H1 (cell line): Measurements from ENCODE around the gene CARD18. TPM values are rescaled to one million over a fixed set of nuclear protein-coding genes. Genes with fewer than 3 reads are reported as not detected.

Experiments used
- CTCF ChIA-PET: fragments of 300-600 bp; sonication (Branson Sonifier 250); formaldehyde crosslinking; loops from one replicate; lab custom pipeline; 2021; ENCODE audit not compliant: partially characterized antibody; lab: Charles Lee
- POLR2A ChIA-PET: fragments of 300-600 bp; sonication (Branson Sonifier 250); formaldehyde crosslinking; loops from one replicate; lab custom pipeline; 2021; ENCODE audit warnings: inconsistent platforms; ENCODE audit not compliant: partially characterized antibody; lab: Charles Lee
- DNase-seq, 2 experiments: peaks; one replicate each; pipeline versions ENCODE4 v3.0.0 to v3.0.0-alpha.2; 2010 to 2022; ENCODE audit warnings: low spot score in 2 of 2, low read depth in 1 of 2, mixed read lengths in 1 of 2
- FAIRE-seq: peaks from 2 replicates; lab custom pipeline; 2011; peaks lifted over from hg19 to GRCh38; lab: Jason Lieb, UNC
- H2AFZ ChIP-seq: 2 replicates; pipeline ENCODE4 v1.8.1; 2012; ENCODE audit warnings: low read length, inconsistent platforms
- H2AK5ac ChIP-seq: 2 replicates; pipeline ENCODE4 v1.6.1; 2013; ENCODE audit warnings: low read depth, low read length
- H2BK120ac ChIP-seq: replicated peaks from 2 replicates; pipeline ENCODE3; 2013; ENCODE audit warnings: low read depth, low read length, inconsistent platforms
- H2BK12ac ChIP-seq: 2 replicates; pipeline ENCODE4 v1.6.1; 2013; ENCODE audit warnings: low read depth, low read length
- H2BK15ac ChIP-seq: 2 replicates; pipeline ENCODE4 v1.6.1; 2013; ENCODE audit warnings: low read length
- H2BK20ac ChIP-seq: 2 replicates; pipeline ENCODE4 v1.6.1; 2013; ENCODE audit warnings: low read length
- H2BK5ac ChIP-seq: 2 replicates; pipeline ENCODE4 v1.6.1; 2013; ENCODE audit warnings: low read depth, low read length
- H3K14ac ChIP-seq: 2 replicates; pipeline ENCODE4 v1.6.1; 2013; ENCODE audit warnings: inconsistent platforms; ENCODE audit not compliant: insufficient read length
- H3K18ac ChIP-seq: 2 replicates; pipeline ENCODE4 v1.6.1; 2013; ENCODE audit warnings: low read length; ENCODE audit errors: extremely low read depth
- H3K23ac ChIP-seq: 2 replicates; pipeline ENCODE4 v1.6.1; 2013; ENCODE audit warnings: inconsistent platforms; ENCODE audit not compliant: insufficient read length
- H3K23me2 ChIP-seq: 2 replicates; pipeline ENCODE4 v1.6.1; 2013; ENCODE audit warnings: low read depth, low read length
- H3K27ac ChIP-seq: 2 replicates; pipeline ENCODE4 v1.6.1; 2011; ENCODE audit warnings: low read depth, low read length, inconsistent platforms
- H3K27me3 ChIP-seq, 4 experiments: replicated peaks in 1 of 4; 1 replicate in 1 of 4; 2 replicates in 3 of 4; pipeline versions ENCODE4 v1.6.1 to v1.8.1; 2011 to 2013; ENCODE audit warnings: low read length in 3 of 4, mild to moderate bottlenecking in 3 of 4, inconsistent platforms in 2 of 4, mixed read lengths in 2 of 4, moderate library complexity in 1 of 4; ENCODE audit not compliant: control insufficient read depth in 3 of 4, insufficient read depth in 3 of 4; ENCODE audit errors: extremely low read depth in 1 of 4
- H3K36me3 ChIP-seq, 4 experiments: 2 replicates each; pipeline versions ENCODE4 v1.6.1 to v1.8.1; 2011 to 2013; ENCODE audit warnings: mild to moderate bottlenecking in 4 of 4, low read length in 3 of 4, moderate library complexity in 2 of 4, control low read depth in 1 of 4, inconsistent platforms in 1 of 4; ENCODE audit not compliant: insufficient read depth in 4 of 4, control insufficient read depth in 2 of 4
- H3K4ac ChIP-seq: replicated peaks from 2 replicates; pipeline ENCODE3; 2013; ENCODE audit warnings: low read length, low read depth, mixed read lengths, inconsistent platforms; ENCODE audit not compliant: insufficient read length
- H3K4me1 ChIP-seq, 4 experiments: replicated peaks in 1 of 4; 1 replicate in 1 of 4; 2 replicates in 3 of 4; pipeline versions ENCODE4 v1.6.1 to v1.8.1; 2011 to 2013; ENCODE audit warnings: low read length in 3 of 4, inconsistent platforms in 2 of 4, mixed read lengths in 1 of 4; ENCODE audit not compliant: insufficient read depth in 4 of 4, control insufficient read depth in 3 of 4
- H3K4me2 ChIP-seq, 2 experiments: 2 replicates each; pipeline versions ENCODE4 v1.6.1 to v1.8.1; 2011 to 2013; ENCODE audit warnings: low read depth in 2 of 2, low read length in 2 of 2, control low read depth in 1 of 2, inconsistent platforms in 1 of 2, mild to moderate bottlenecking in 1 of 2; ENCODE audit not compliant: insufficient read depth in 1 of 2
- H3K4me3 ChIP-seq, 4 experiments: fragments of 200-600, 300-600 bp in 1 of 4; sonication (generic), shearing (Covaris generic), sonication (Bioruptor Twin) in 1 of 4; 2 replicates each; pipeline versions ENCODE4 v1.5.1 to v1.8.1; 2011 to 2016; ENCODE audit warnings: low read length in 4 of 4, low read depth in 3 of 4, control low read depth in 2 of 4, inconsistent platforms in 2 of 4, mild to moderate bottlenecking in 2 of 4, mixed read lengths in 1 of 4, moderate library complexity in 1 of 4; ENCODE audit not compliant: insufficient read depth in 2 of 4; ENCODE audit errors: extremely low read depth in 1 of 4
- H3K56ac ChIP-seq: replicated peaks from 2 replicates; pipeline ENCODE3; 2013; ENCODE audit warnings: low read depth, mild to moderate bottlenecking, mixed read lengths, low read length, inconsistent platforms; ENCODE audit not compliant: insufficient read length
- H3K79me1 ChIP-seq: 2 replicates; pipeline ENCODE4 v1.6.1; 2013; ENCODE audit warnings: low read depth, low read length, control low read depth
- H3K79me2 ChIP-seq, 2 experiments: 2 replicates each; pipeline versions ENCODE4 v1.6.1 to v1.8.1; 2012 to 2013; ENCODE audit warnings: low read length in 2 of 2, mild to moderate bottlenecking in 2 of 2, inconsistent platforms in 1 of 2; ENCODE audit not compliant: insufficient read depth in 2 of 2, control insufficient read depth in 1 of 2
- H3K9ac ChIP-seq, 4 experiments: replicated peaks in 1 of 4; 1 replicate in 1 of 4; 2 replicates in 3 of 4; pipeline versions ENCODE4 v1.6.1 to v1.8.1; 2011 to 2013; ENCODE audit warnings: low read depth in 3 of 4, low read length in 3 of 4, control low read depth in 2 of 4, mild to moderate bottlenecking in 2 of 4, moderate library complexity in 2 of 4, inconsistent platforms in 1 of 4; ENCODE audit errors: extremely low read depth in 1 of 4
- H3K9me3 ChIP-seq, 2 experiments: 2 replicates each; pipeline versions ENCODE4 v1.6.1 to v1.8.1; 2012 to 2013; ENCODE audit warnings: mild to moderate bottlenecking in 2 of 2, moderate library complexity in 2 of 2, control low read depth in 1 of 2, inconsistent platforms in 1 of 2, low read depth in 1 of 2, low read length in 1 of 2, mixed read lengths in 1 of 2; ENCODE audit not compliant: insufficient read depth in 2 of 2
- H4K20me1 ChIP-seq, 2 experiments: replicated peaks in 1 of 2; 2 replicates each; pipeline versions ENCODE3 to v1.8.1; 2011 to 2013; ENCODE audit warnings: inconsistent platforms in 2 of 2, low read length in 2 of 2, mild to moderate bottlenecking in 1 of 2; ENCODE audit not compliant: insufficient read depth in 2 of 2, control insufficient read depth in 1 of 2
- H4K5ac ChIP-seq: 2 replicates; pipeline ENCODE4 v1.6.1; 2013; ENCODE audit warnings: low read length, low read depth, mixed read lengths, inconsistent platforms; ENCODE audit not compliant: insufficient read length
- H4K8ac ChIP-seq: 2 replicates; pipeline ENCODE4 v1.8.0; 2013; ENCODE audit warnings: mild to moderate bottlenecking, moderate library complexity, low read length, inconsistent platforms; ENCODE audit not compliant: insufficient read depth; ENCODE audit errors: extremely low read depth
- H4K91ac ChIP-seq: replicated peaks from 2 replicates; pipeline ENCODE3; 2013; ENCODE audit warnings: low read length, mixed read lengths, inconsistent platforms; ENCODE audit not compliant: insufficient read length
- BCL11A ChIP-seq, 2 experiments: IDR thresholded peaks; one replicate each; pipeline ENCODE4 v1.6.1; 2011; ENCODE audit warnings: low read depth in 2 of 2, low read length in 2 of 2, mild to moderate bottlenecking in 2 of 2
- CHD2 ChIP-seq: IDR thresholded peaks from 2 replicates; pipeline ENCODE4 v1.6.1; 2012; ENCODE audit warnings: low read length, improper control_type of control experiment
- CTBP2 ChIP-seq: IDR thresholded peaks from 2 replicates; pipeline ENCODE4 v1.7.0; 2011; ENCODE audit warnings: borderline replicate concordance, mild to moderate bottlenecking, moderate library complexity, mixed read lengths, low read length; ENCODE audit not compliant: insufficient read depth, insufficient read length
- NANOG ChIP-seq: IDR thresholded peaks from 2 replicates; pipeline ENCODE4 v1.6.1; 2011; ENCODE audit warnings: low read length, low read depth, mild to moderate bottlenecking, inconsistent platforms; ENCODE audit not compliant: insufficient read depth, poor library complexity, severe bottlenecking
- POLR2AphosphoS5 ChIP-seq: IDR thresholded peaks from 2 replicates; pipeline ENCODE4 v1.6.1; 2011; ENCODE audit warnings: low read depth, low read length
- SIRT6 ChIP-seq: IDR thresholded peaks from one replicate; pipeline ENCODE4 v1.7.1; 2012; ENCODE audit warnings: low read length, inconsistent platforms
- SP1 ChIP-seq: IDR thresholded peaks from 2 replicates; pipeline ENCODE4 v1.6.1; 2011; ENCODE audit warnings: low read depth, low read length
- SP2 ChIP-seq: IDR thresholded peaks from 2 replicates; pipeline ENCODE4 v1.6.1; 2012; ENCODE audit warnings: mild to moderate bottlenecking, low read length, inconsistent platforms
- SRF ChIP-seq: IDR thresholded peaks from 2 replicates; pipeline ENCODE4 v1.6.1; 2011; ENCODE audit warnings: mild to moderate bottlenecking, low read depth, low read length, moderate library complexity
- TAF1 ChIP-seq: IDR thresholded peaks from 2 replicates; pipeline ENCODE4 v1.6.1; 2011; ENCODE audit warnings: mild to moderate bottlenecking, low read depth, low read length
- TCF12 ChIP-seq: IDR thresholded peaks from 2 replicates; pipeline ENCODE4 v1.6.1; 2011; ENCODE audit warnings: low read depth, mild to moderate bottlenecking, low read length
- WGBS, 2 experiments: shearing (Covaris generic) in 1 of 2; methylation state at CpG; one replicate each; pipeline versions ENCODE4 v1.1.6 to v1.1.7; 2013 to 2015; ENCODE audit warnings: low lambda C conversion rate in 2 of 2, mixed read lengths in 2 of 2, inconsistent platforms in 1 of 2, low coverage in 1 of 2, missing lambda C conversion rate in 1 of 2; ENCODE audit not compliant: insufficient replicate concordance in 2 of 2, insufficient coverage in 1 of 2, insufficient read length in 1 of 2; ENCODE audit errors: extremely low coverage in 1 of 2, missing lambda C conversion rate in 1 of 2; 5-methylcytosine and 5-hydroxymethylcytosine counted together
- polyA plus RNA-seq, 7 experiments: library from polyadenylated mRNA; depleted of rRNA in 3 of 7; stranded (reverse) in 5 of 7; unstranded in 2 of 7; fragments of >200 nt in 5 of 7; fragments of 200-250 nt in 2 of 7; gene quantifications; 1 replicate in 5 of 7; 2 replicates in 1 of 7; 4 replicates in 1 of 7; pipeline versions ENCODE4 v1.2.1 to v1.2.3, GENCODE V29; 2011 to 2013; ENCODE audit warnings: missing spikeins in 2 of 7, mixed read lengths in 2 of 7
- total RNA-seq: library from RNA; stranded (reverse); fragmentation: NEBNext Ultra II Directional; extraction: Animal tissue kit (Norgen Biotek cat#: 25700); gene quantifications from 2 replicates; pipeline ENCODE4 v1.2.1, GENCODE V29; 2021
- TF ChIP-seq, protein P1 (sequence below): IDR thresholded peaks from 2 replicates; pipeline ENCODE4 v1.6.1; 2012; ENCODE audit warnings: low read length, inconsistent platforms
- TF ChIP-seq, protein P2 (sequence below): IDR thresholded peaks from 2 replicates; pipeline ENCODE4 v1.6.1; 2011; ENCODE audit warnings: low read length, improper control_type of control experiment

Gene CARD18
- total and polyA plus RNA-seq, 2 of the 8 experiments (the other 6 are each of a cell fraction or from before 2014, with no cell fraction given) = not detected

DNA sequence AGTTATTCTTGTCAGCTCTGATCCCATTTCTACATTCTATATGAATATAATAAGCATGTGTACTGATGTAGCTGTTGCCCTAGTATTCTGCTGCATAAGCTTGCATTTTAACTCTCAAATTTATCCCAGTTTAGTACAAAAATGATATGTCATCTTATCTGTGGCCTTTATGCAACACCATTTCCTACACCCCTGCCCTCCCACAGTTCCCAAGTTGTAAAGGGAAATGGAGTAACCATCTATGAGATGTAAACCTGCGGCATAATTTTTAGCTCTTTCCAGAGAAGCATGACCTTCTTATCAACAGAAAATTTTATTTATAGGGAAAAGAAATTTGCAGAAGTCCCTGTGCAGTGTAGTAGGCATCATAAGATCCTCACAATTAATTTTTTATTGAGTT lies 18.9 kb upstream of the CARD18 start:
- Histone ChIP-seq H2BK15ac (no peak overlapping the region), H4K8ac (no peak overlapping the region), H2AK5ac (no peak overlapping the region), H3K56ac (no peak overlapping the region), H2BK12ac (no peak overlapping the region), H3K4ac (no peak overlapping the region), H3K4me3 (no peak overlapping the region), H3K79me1 (no peaks in the 10 kb centered on the region), H2BK5ac (no peak overlapping the region), H3K4me2 (no peak overlapping the region), H4K91ac (no peak overlapping the region), H3K9ac (no peak overlapping the region), H3K36me3 (no peaks in the 10 kb centered on the region), H3K9me3 (no peaks in the 10 kb centered on the region), H2AFZ (no peak overlapping the region), H3K27ac (no peak overlapping the region), H3K14ac (no peak overlapping the region), H3K23me2 (no peaks in the 10 kb centered on the region), H4K20me1 (no peaks in the 10 kb centered on the region), H3K79me2 (no peaks in the 10 kb centered on the region), H3K18ac (no peak overlapping the region), H3K23ac (no peak overlapping the region), H2BK120ac (no peak overlapping the region), H3K27me3 (no peaks in the 10 kb centered on the region), H4K5ac (no peak overlapping the region), H2BK20ac (no peak overlapping the region), H3K4me1 (0 out of 7 replicates have a peak, but pooled peaks cover 0 to 2% (median 0%) of the 10 kb centered on the region in 4 experiments)
- ChIA-PET POLR2A (no interaction called here), CTCF (interaction anchor here (0.6 to 1.7 kb wide), 2 partner anchors 17 to 23 kb away, joined by 3 read pairs; no protein-coding TSS in a partner anchor)
- FAIRE-seq = no peak
- WGBS, 2 experiments = 100% methylated on average over 1 of the region's 1 CpG; no CpG with 5 or more reads in 1 of the 2 experiments
- no peak for DNase-seq
- TF ChIP-seq SP2 (no peak), NANOG (no peak), BCL11A (IDR thresholded peaks at IDR 0.05; ENCODE audit: low read depth in 2 of 2, low read length in 2 of 2) (no peak), POLR2AphosphoS5 (no peak), SP1 (no peak), SRF (no peak), CTBP2 (no peak), SIRT6 (no peak), TCF12 (no peak), CHD2 (no peak), TAF1 (no peak)
- TF ChIP-seq, protein P1, sequence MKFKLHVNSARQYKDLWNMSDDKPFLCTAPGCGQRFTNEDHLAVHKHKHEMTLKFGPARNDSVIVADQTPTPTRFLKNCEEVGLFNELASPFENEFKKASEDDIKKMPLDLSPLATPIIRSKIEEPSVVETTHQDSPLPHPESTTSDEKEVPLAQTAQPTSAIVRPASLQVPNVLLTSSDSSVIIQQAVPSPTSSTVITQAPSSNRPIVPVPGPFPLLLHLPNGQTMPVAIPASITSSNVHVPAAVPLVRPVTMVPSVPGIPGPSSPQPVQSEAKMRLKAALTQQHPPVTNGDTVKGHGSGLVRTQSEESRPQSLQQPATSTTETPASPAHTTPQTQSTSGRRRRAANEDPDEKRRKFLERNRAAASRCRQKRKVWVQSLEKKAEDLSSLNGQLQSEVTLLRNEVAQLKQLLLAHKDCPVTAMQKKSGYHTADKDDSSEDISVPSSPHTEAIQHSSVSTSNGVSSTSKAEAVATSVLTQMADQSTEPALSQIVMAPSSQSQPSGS = no peak
- TF ChIP-seq, protein P2, sequence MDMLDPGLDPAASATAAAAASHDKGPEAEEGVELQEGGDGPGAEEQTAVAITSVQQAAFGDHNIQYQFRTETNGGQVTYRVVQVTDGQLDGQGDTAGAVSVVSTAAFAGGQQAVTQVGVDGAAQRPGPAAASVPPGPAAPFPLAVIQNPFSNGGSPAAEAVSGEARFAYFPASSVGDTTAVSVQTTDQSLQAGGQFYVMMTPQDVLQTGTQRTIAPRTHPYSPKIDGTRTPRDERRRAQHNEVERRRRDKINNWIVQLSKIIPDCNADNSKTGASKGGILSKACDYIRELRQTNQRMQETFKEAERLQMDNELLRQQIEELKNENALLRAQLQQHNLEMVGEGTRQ = no peak
